GM23248 (cell line): Measurements from ENCODE around the gene AGMO.

Experiments
- EZH2 ChIP-seq: fragments of 200-600 bp; sonication (generic); IDR thresholded peaks from 2 replicates; pipeline ENCODE4 v1.6.1; 2018; ENCODE audit warnings: antibody characterized with exemption, mild to moderate bottlenecking; ENCODE audit not compliant: insufficient read depth, poor library complexity, severe bottlenecking
- EZH2phosphoT487 ChIP-seq: fragments of 200-600 bp; sonication (generic); IDR thresholded peaks from 2 replicates; pipeline ENCODE4 v1.6.1; 2018; ENCODE audit warnings: antibody characterized with exemption, moderate library complexity, mild to moderate bottlenecking, low read depth; ENCODE audit not compliant: insufficient read depth

- TF ChIP-seq EZH2 (no peak), EZH2phosphoT487 (no peak)
Measured at GRCh38 chr7:15335390-15335789, 226.4 kb downstream of the AGMO start.
